ENCODE data around the gene MADCAM1. TPM values are rescaled to one million over a fixed set of nuclear protein-coding genes. Genes with fewer than 3 reads are reported as not detected.

Gene MADCAM1
- total RNA-seq, 3 donors from 2014 or later: 0.18 to 0.26 (median 0.19) TPM

GRCh38 chr19:489418-490196, 6.7 kb upstream of the MADCAM1 start:
- peaks cover 18% of the 10 kb centered on the region for H3K27me3 Mint-ChIP-seq (ENCODE audit: low read depth)
- peak; percentile 2 to 6 for ATAC-seq
- DNase-seq: no peak
- H3K9me3 Mint-ChIP-seq: no peaks in the 10 kb centered on the region
- no peaks in the 10 kb centered on the region for H3K4me1 Mint-ChIP-seq (ENCODE audit: low read depth)
- peak overlapping the region; percentile 78 for H3K4me3 Mint-ChIP-seq
- H3K36me3 Mint-ChIP-seq (ENCODE audit: insufficient read depth): no peaks in the 10 kb centered on the region

- no peaks in the 10 kb centered on the region for H3K9me3 Mint-ChIP-seq
- ATAC-seq (no peak), DNase-seq (no peak)
- no peaks in the 10 kb centered on the region for H3K36me3 Mint-ChIP-seq (ENCODE audit: insufficient read depth)
- H3K4me3 Mint-ChIP-seq: no peak overlapping the region
- H3K4me1 Mint-ChIP-seq (ENCODE audit: low read depth): no peaks in the 10 kb centered on the region
- H3K27me3 Mint-ChIP-seq (ENCODE audit: low read depth): peaks cover 9% of the 10 kb centered on the region
These were observed 5.0 kb upstream of the MADCAM1 start for GRCh38 chr19:491146-491741.

GRCh38 chr19:492091-492531, 4.2 kb upstream of the MADCAM1 start:
- H3K4me1 Mint-ChIP-seq (ENCODE audit: low read depth): no peaks in the 10 kb centered on the region
- ATAC-seq: no peak
- no peak for DNase-seq
- no peaks in the 10 kb centered on the region for H3K9me3 Mint-ChIP-seq
- no peak overlapping the region for H3K4me3 Mint-ChIP-seq
- peaks cover 7% of the 10 kb centered on the region for H3K27me3 Mint-ChIP-seq (ENCODE audit: low read depth)
- H3K36me3 Mint-ChIP-seq (ENCODE audit: insufficient read depth): no peaks in the 10 kb centered on the region

GRCh38 chr19:493391-494170, 2.7 kb upstream of the MADCAM1 start:
- no peaks in the 10 kb centered on the region for H3K4me1 Mint-ChIP-seq (ENCODE audit: low read depth)
- H3K9me3 Mint-ChIP-seq: no peaks in the 10 kb centered on the region
- no peak for ATAC-seq
- no peaks in the 10 kb centered on the region for H3K36me3 Mint-ChIP-seq (ENCODE audit: insufficient read depth)
- H3K27me3 Mint-ChIP-seq (ENCODE audit: low read depth): peaks cover 13% of the 10 kb centered on the region
- DNase-seq: no peak
- H3K4me3 Mint-ChIP-seq: no peak overlapping the region

GRCh38 chr19:494171-495080, 1.9 kb upstream of the MADCAM1 start:
- DNase-seq (no peak), ATAC-seq (no peak)
- no peaks in the 10 kb centered on the region for H3K36me3 Mint-ChIP-seq (ENCODE audit: insufficient read depth)
- no peaks in the 10 kb centered on the region for H3K9me3 Mint-ChIP-seq
- no peak overlapping the region for H3K4me3 Mint-ChIP-seq
- H3K4me1 Mint-ChIP-seq (ENCODE audit: low read depth): peaks cover 2% of the 10 kb centered on the region
- peaks cover 18% of the 10 kb centered on the region for H3K27me3 Mint-ChIP-seq (ENCODE audit: low read depth)

GRCh38 chr19:495081-495401, 1.2 kb upstream of the MADCAM1 start:
- Mint-ChIP-seq H3K27me3 (ENCODE audit: low read depth) (peaks cover 21% of the 10 kb centered on the region), H3K4me3 (no peak overlapping the region), H3K9me3 (no peaks in the 10 kb centered on the region), H3K36me3 (ENCODE audit: insufficient read depth) (no peaks in the 10 kb centered on the region), H3K4me1 (ENCODE audit: low read depth) (peaks cover 2% of the 10 kb centered on the region)
- DNase-seq: no peak
- ATAC-seq: no peak

GRCh38 chr19:495402-496111, 729 bp upstream of the MADCAM1 start:
- DNase-seq: no peak
- peaks cover 2% of the 10 kb centered on the region for H3K4me1 Mint-ChIP-seq (ENCODE audit: low read depth)
- H3K9me3 Mint-ChIP-seq: no peaks in the 10 kb centered on the region

GRCh38 chr19:496986-497385, 700 bp downstream of the MADCAM1 start:
- Mint-ChIP-seq H3K27me3 (ENCODE audit: low read depth) (peaks cover 21% of the 10 kb centered on the region), H3K36me3 (ENCODE audit: insufficient read depth) (no peaks in the 10 kb centered on the region), H3K4me3 (no peak overlapping the region), H3K9me3 (no peaks in the 10 kb centered on the region), H3K4me1 (ENCODE audit: low read depth) (peaks cover 2% of the 10 kb centered on the region)
- ATAC-seq: no peak
- no peak for DNase-seq

More at GRCh38 chr19:495402-496111, 729 bp upstream of the MADCAM1 start:
- ATAC-seq: peak in 1 of 2 donors; percentile 34
- Mint-ChIP-seq H3K27me3 (ENCODE audit: low read depth) (peaks cover 21% of the 10 kb centered on the region), H3K36me3 (ENCODE audit: insufficient read depth) (no peaks in the 10 kb centered on the region), H3K4me3 (no peak overlapping the region)

- no peak overlapping the region for H3K4me3 Mint-ChIP-seq
- DNase-seq (no peak), ATAC-seq (peak; percentile 28 to 31)
- peaks cover 21% of the 10 kb centered on the region for H3K27me3 Mint-ChIP-seq (ENCODE audit: low read depth)
- H3K4me1 Mint-ChIP-seq (ENCODE audit: low read depth): peaks cover 2% of the 10 kb centered on the region
- no peaks in the 10 kb centered on the region for H3K36me3 Mint-ChIP-seq (ENCODE audit: insufficient read depth)
- H3K9me3 Mint-ChIP-seq: no peaks in the 10 kb centered on the region
These were observed 1.2 kb downstream of the MADCAM1 start for GRCh38 chr19:497491-497868.

GRCh38 chr19:497869-498510, 1.7 kb downstream of the MADCAM1 start:
- no peak overlapping the region for H3K4me3 Mint-ChIP-seq

GRCh38 chr19:498511-498891, 2.2 kb downstream of the MADCAM1 start:
- H3K4me3 Mint-ChIP-seq: no peak overlapping the region
- no peak for ATAC-seq

More at GRCh38 chr19:497869-498510, 1.7 kb downstream of the MADCAM1 start:
- Mint-ChIP-seq H3K4me1 (ENCODE audit: low read depth) (peaks cover 2% of the 10 kb centered on the region), H3K9me3 (no peaks in the 10 kb centered on the region), H3K36me3 (ENCODE audit: insufficient read depth) (no peaks in the 10 kb centered on the region), H3K27me3 (ENCODE audit: low read depth) (peaks cover 21% of the 10 kb centered on the region)
- ATAC-seq: peak; percentile 24 to 32
- no peak for DNase-seq

GRCh38 chr19:498977-499623, 2.8 kb downstream of the MADCAM1 start:
- ATAC-seq: no peak
- H3K4me3 Mint-ChIP-seq: no peak overlapping the region

More at GRCh38 chr19:498511-498891, 2.2 kb downstream of the MADCAM1 start:
- Mint-ChIP-seq H3K4me1 (ENCODE audit: low read depth) (peaks cover 2% of the 10 kb centered on the region), H3K27me3 (ENCODE audit: low read depth) (peaks cover 21% of the 10 kb centered on the region), H3K9me3 (no peaks in the 10 kb centered on the region), H3K36me3 (ENCODE audit: insufficient read depth) (no peaks in the 10 kb centered on the region)
- no peak for DNase-seq

GRCh38 chr19:501646-502045, 5.4 kb downstream of the MADCAM1 start:
- no peak overlapping the region for H3K4me3 Mint-ChIP-seq
- H3K27me3 Mint-ChIP-seq (ENCODE audit: low read depth): peaks cover 14% of the 10 kb centered on the region
- H3K36me3 Mint-ChIP-seq (ENCODE audit: insufficient read depth): no peaks in the 10 kb centered on the region
- DNase-seq (no peak), ATAC-seq (no peak)
- peaks cover 10% of the 10 kb centered on the region for H3K4me1 Mint-ChIP-seq (ENCODE audit: low read depth)
- no peaks in the 10 kb centered on the region for H3K9me3 Mint-ChIP-seq

More at GRCh38 chr19:498977-499623, 2.8 kb downstream of the MADCAM1 start:
- H3K27me3 Mint-ChIP-seq (ENCODE audit: low read depth): peaks cover 18% of the 10 kb centered on the region
- DNase-seq: no peak
- peaks cover 2% of the 10 kb centered on the region for H3K4me1 Mint-ChIP-seq (ENCODE audit: low read depth)
- H3K9me3 Mint-ChIP-seq: no peaks in the 10 kb centered on the region
- no peaks in the 10 kb centered on the region for H3K36me3 Mint-ChIP-seq (ENCODE audit: insufficient read depth)

Measured in activated T-cell treated with anti-CD3 and anti-CD28 coated beads, Interleukin-2, amount 50 U/mL, for 4 hours (primary cell).